PC-9 (cell line): ENCODE measurements around the gene CD7. TPM values are rescaled to one million over a fixed set of nuclear protein-coding genes. Genes with fewer than 3 reads are reported as not detected.

Source experiments
- BruUV-seq: library from RNA; stranded (reverse); fragments of 400-500 nt; replicated peaks from 2 replicates; lab custom pipeline; 2021; lab: Mats Ljungman, UMichigan
- CTCF ChIA-PET: fragments of 300-600 bp; sonication (Branson Sonifier 250); formaldehyde crosslinking; loops from one replicate; lab custom pipeline; 2022; ENCODE audit warnings: antibody characterized with exemption; lab: Charles Lee
- POLR2A ChIA-PET: fragments of 300-600 bp; sonication (Branson Sonifier 250); formaldehyde crosslinking; loops from one replicate; lab custom pipeline; 2022; ENCODE audit warnings: antibody characterized with exemption; ENCODE audit not compliant: unreplicated experiment; lab: Charles Lee
- DNase-seq, 2 experiments: peaks; one replicate each; pipeline versions ENCODE4 v3.0.0 to v3.0.0-alpha.2; 2015 to 2022; ENCODE audit warnings: mixed read lengths in 1 of 2
- H2AFZ ChIP-seq: fragments of 200-600 bp; sonication (generic); 2 replicates; pipeline ENCODE4 v1.8.1; 2017; ENCODE audit warnings: antibody characterized with exemption
- H3F3A ChIP-seq: fragments of 200-600 bp; sonication (generic); 2 replicates; pipeline ENCODE4 v1.8.1; 2017; ENCODE audit warnings: antibody characterized with exemption, mild to moderate bottlenecking, low read depth; ENCODE audit not compliant: insufficient read depth
- H3K27ac ChIP-seq: fragments of 200-600 bp; sonication (generic); 2 replicates; pipeline ENCODE4 v1.6.1; 2016; ENCODE audit warnings: mixed run types
- H3K27me3 ChIP-seq: fragments of 200-600 bp; sonication (generic); 2 replicates; pipeline ENCODE4 v1.6.1; 2016; ENCODE audit warnings: low read depth, mixed run types; ENCODE audit not compliant: insufficient read depth
- H3K36me3 ChIP-seq: fragments of 200-600 bp; sonication (generic); 2 replicates; pipeline ENCODE4 v1.6.1; 2016; ENCODE audit warnings: low read depth, mixed run types
- H3K4me1 ChIP-seq: fragments of 200-600 bp; sonication (generic); replicated peaks from 2 replicates; pipeline ENCODE4 v1.6.1; 2016; ENCODE audit warnings: mixed run types; ENCODE audit not compliant: insufficient read depth
- H3K4me2 ChIP-seq: fragments of 200-600 bp; sonication (generic); 2 replicates; pipeline ENCODE4 v1.6.1; 2017; ENCODE audit warnings: mixed run types
- H3K4me3 ChIP-seq: fragments of 200-600 bp; sonication (generic); 2 replicates; pipeline ENCODE4 v1.6.1; 2016; ENCODE audit warnings: mixed run types
- H3K79me2 ChIP-seq: fragments of 200-600 bp; sonication (generic); 2 replicates; pipeline ENCODE4 v1.6.1; 2017; ENCODE audit warnings: low read depth, mixed run types
- H3K9me2 ChIP-seq: fragments of 200-600 bp; sonication (generic); 2 replicates; pipeline ENCODE4 v1.8.1; 2017; ENCODE audit warnings: mild to moderate bottlenecking; ENCODE audit not compliant: insufficient read depth
- H3K9me3 ChIP-seq: fragments of 200-600 bp; sonication (generic); 2 replicates; pipeline ENCODE4 v1.8.1; 2016; ENCODE audit warnings: low read depth; ENCODE audit not compliant: insufficient read depth
- H4K20me1 ChIP-seq: fragments of 200-600 bp; sonication (generic); 2 replicates; pipeline ENCODE4 v1.8.1; 2017; ENCODE audit not compliant: insufficient read depth
- EZH2 ChIP-seq: fragments of 200-600 bp; sonication (generic); IDR thresholded peaks from 2 replicates; pipeline ENCODE4 v1.8.0; 2017; ENCODE audit warnings: antibody characterized with exemption, low read depth
- intact Hi-C: fragments of 100-400 bp; cut with micrococcal nuclease; formaldehyde crosslinking; loops from one replicate; pipeline ENCODE4 v1.10.0; 2022; ENCODE audit not compliant: unreplicated experiment
- total RNA-seq: library from RNA; stranded (reverse); gene quantifications from 2 replicates; pipeline ENCODE4 v1.2.3, GENCODE V29; 2021
- TF ChIP-seq, protein P1 (sequence below): fragments of 200-600 bp; sonication (generic); conservative IDR thresholded peaks from 2 replicates; pipeline ENCODE4 v1.6.1; 2017; ENCODE audit warnings: mixed run types, antibody characterized with exemption, mild to moderate bottlenecking, moderate library complexity

CD7 gene
- total RNA-seq, 1 experiment from 2014 or later = 0.68 TPM

DNA sequence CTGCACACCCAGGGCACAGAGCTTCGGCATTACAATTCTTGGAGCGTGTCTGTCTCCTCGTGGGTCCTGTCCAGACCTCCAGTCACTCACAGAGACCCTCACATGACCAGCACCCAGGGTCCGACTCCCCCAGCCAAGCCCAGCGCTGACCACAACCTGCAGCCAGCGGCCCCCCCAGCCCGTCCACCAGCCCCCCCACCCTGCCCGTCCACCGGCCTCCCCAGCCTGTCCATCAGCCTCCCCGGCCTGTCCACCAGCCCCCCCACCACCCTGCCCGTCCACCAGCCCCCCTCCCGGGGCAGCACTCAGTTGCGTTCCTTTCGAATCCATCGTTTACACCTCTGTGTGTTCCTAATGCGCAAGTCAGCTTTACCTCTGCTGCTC lies 10.3 kb upstream of the CD7 start:
- no TSS peak for BruUV-seq
- Histone ChIP-seq H3K9me2 (no peaks in the 10 kb centered on the region), H3K4me1 (no peaks in the 10 kb centered on the region), H3K4me3 (no peak overlapping the region), H3K9me3 (no peaks in the 10 kb centered on the region), H2AFZ (no peak overlapping the region), H3K27ac (no peak overlapping the region), H3K79me2 (no peaks in the 10 kb centered on the region), H3F3A (no peaks in the 10 kb centered on the region), H3K4me2 (no peak overlapping the region), H4K20me1 (no peaks in the 10 kb centered on the region), H3K36me3 (no peaks in the 10 kb centered on the region), H3K27me3 (no peaks in the 10 kb centered on the region)
- intact Hi-C loops = no loop called here
- ChIA-PET CTCF (no interaction called here), POLR2A (no interaction called here)
- DNase-seq = no peak
- TF ChIP-seq, protein P1, sequence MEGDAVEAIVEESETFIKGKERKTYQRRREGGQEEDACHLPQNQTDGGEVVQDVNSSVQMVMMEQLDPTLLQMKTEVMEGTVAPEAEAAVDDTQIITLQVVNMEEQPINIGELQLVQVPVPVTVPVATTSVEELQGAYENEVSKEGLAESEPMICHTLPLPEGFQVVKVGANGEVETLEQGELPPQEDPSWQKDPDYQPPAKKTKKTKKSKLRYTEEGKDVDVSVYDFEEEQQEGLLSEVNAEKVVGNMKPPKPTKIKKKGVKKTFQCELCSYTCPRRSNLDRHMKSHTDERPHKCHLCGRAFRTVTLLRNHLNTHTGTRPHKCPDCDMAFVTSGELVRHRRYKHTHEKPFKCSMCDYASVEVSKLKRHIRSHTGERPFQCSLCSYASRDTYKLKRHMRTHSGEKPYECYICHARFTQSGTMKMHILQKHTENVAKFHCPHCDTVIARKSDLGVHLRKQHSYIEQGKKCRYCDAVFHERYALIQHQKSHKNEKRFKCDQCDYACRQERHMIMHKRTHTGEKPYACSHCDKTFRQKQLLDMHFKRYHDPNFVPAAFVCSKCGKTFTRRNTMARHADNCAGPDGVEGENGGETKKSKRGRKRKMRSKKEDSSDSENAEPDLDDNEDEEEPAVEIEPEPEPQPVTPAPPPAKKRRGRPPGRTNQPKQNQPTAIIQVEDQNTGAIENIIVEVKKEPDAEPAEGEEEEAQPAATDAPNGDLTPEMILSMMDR = no peak
- TF ChIP-seq EZH2 = no peak

DNA sequence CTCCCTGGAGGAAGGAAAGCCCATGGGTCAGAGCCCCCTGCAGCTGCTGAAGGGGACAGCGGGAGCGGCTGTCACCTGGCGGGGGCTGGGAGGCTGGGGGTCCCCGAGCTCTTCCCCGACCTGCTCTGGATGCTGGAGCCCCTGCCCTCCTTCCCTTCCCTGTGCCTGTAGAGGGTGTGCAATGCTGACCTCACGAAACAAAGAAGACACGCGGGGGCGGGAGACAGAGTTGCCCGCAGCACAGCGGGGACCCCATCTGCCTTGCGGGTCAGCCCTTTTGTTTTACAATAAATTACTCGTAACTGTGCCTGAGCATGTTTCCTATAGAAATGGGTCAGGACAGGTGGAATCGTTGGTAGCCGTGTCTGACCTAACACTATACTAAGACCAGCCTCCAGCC lies 9.9 kb upstream of the CD7 start:
- no peaks in the 10 kb centered on the region for H3K36me3 ChIP-seq
- no peak for DNase-seq
- H3K4me1 ChIP-seq = no peaks in the 10 kb centered on the region
- BruUV-seq = no TSS peak
- CTCF ChIA-PET = no interaction called here
- no peak overlapping the region for H3K4me2 ChIP-seq
- no peaks in the 10 kb centered on the region for H3K27me3 ChIP-seq
- H3F3A ChIP-seq = no peaks in the 10 kb centered on the region
- TF ChIP-seq, protein P1 = no peak
- no peak for TF ChIP-seq EZH2
- intact Hi-C loops = no loop called here
- no peak overlapping the region for H3K4me3 ChIP-seq
- H3K79me2 ChIP-seq = no peaks in the 10 kb centered on the region
- H3K9me3 ChIP-seq = no peaks in the 10 kb centered on the region
- H3K27ac ChIP-seq = no peak overlapping the region
- no peak overlapping the region for H2AFZ ChIP-seq
- H3K9me2 ChIP-seq = no peaks in the 10 kb centered on the region
- H4K20me1 ChIP-seq = no peaks in the 10 kb centered on the region
- POLR2A ChIA-PET = interaction anchor here (0.6 kb wide), 1 partner anchor 101 kb away, joined by 3 read pairs; no protein-coding TSS in a partner anchor

DNA sequence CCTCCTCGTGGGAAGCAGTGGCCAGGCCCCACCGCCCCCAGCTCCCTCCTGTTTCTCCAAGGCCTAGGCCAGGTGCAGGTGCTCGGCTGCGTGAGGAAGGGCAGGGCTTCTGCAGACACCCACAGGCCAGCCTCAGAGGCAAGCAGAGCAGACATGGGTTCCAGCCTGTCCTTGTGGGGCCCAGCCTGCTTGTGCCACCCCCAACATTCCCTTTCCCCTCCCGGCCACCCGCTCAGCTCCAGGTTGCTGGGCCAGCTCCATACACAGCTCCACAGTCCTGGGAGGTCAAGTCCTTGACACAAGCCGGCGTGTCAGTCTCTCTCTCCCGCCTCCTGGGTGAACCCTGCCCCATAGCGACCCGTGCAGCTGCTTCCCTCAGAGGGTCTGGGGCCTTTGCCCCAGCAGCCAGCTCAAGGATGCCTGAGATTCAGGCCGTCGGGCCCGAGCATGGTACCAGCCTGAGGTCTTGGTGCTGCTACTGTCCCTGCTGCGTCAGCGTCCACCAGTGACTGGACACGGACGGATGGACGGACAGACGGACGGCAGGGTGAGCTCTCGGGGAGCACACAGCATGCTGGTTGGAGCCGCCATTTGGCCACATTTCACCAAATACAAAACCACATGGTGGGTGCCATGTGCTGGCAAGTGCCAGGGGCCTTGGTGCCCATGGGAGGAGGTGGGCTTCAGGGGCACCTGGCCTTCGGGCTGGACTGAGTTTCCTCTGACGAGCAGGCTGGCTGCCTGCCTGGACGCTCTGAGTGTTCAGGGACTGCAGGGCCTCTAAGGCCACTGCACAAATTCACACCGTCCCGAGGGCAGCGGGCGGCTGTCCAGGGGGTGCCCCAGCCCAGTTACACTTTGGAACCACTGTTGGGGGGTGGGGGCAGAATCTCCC lies 8.1 kb upstream of the CD7 start:
- POLR2A ChIA-PET = interaction anchor here (0.8 kb wide), 1 partner anchor 79 kb away, joined by 3 read pairs; no protein-coding TSS in a partner anchor
- intact Hi-C loops = no loop called here
- no peak overlapping the region for H3K27ac ChIP-seq
- H2AFZ ChIP-seq = no peak overlapping the region
- H3K9me3 ChIP-seq = no peaks in the 10 kb centered on the region
- no peaks in the 10 kb centered on the region for H4K20me1 ChIP-seq
- no TSS peak for BruUV-seq
- no peak overlapping the region for H3K4me3 ChIP-seq
- TF ChIP-seq, protein P1 = no peak
- no peak for TF ChIP-seq EZH2
- CTCF ChIA-PET = no interaction called here
- H3K27me3 ChIP-seq = 0 out of 2 replicates have a peak, but pooled peaks cover 6% of the 10 kb centered on the region
- no peaks in the 10 kb centered on the region for H3K4me1 ChIP-seq
- no peaks in the 10 kb centered on the region for H3K36me3 ChIP-seq
- no peak overlapping the region for H3K4me2 ChIP-seq
- H3F3A ChIP-seq = no peaks in the 10 kb centered on the region
- DNase-seq = no peak
- H3K79me2 ChIP-seq = no peaks in the 10 kb centered on the region
- H3K9me2 ChIP-seq = no peaks in the 10 kb centered on the region
